DMS 273 (cell line): ENCODE data around the gene CYP26B1.

Source experiments
- DNase-seq: peaks from one replicate; lab custom pipeline; 2025; ENCODE audit not compliant: unreplicated experiment; lab: John Stamatoyannopoulos, UW

Gene CYP26B1

DNA sequence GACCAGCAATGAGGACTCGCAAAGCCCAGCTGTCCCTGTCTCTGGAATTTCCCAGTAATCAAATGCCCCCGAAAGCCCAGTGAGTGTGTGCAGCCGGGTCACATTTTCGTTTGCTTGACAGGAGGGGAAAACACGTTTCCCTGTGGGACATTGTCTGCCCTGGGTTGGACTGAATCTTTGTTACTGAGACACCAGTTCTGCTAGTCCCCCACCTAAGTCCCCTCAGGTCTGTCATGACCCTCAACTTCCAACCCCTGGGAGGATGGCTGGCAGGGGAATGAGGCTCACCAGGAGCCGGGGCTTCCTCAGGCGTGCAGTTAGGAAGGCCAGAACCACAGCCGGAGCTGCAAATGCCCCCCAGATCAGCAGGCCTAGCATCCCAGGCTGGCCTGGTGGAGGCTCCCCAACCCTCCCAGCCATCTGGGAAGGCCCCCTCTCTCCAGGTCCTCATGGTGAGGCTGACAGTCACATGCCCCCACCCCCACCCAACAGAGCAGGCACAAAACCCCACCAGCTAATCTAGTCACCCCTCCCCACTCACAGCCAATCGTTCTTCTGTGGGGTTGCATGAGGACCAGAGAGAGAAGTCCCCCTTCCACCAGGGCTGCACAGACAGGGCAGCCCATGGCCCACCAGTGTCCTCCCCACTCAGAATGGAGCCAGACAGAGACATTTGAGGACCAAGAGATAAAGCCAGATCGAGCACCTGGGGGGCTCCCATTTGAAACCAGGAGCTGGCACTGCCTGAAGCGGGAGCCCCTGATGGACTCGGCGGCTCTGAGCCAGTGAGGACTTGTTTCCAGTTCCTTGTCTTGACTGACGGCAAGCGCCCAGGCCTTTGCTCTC, 33.6 kb downstream of the CYP26B1 start:
- no peak for DNase-seq

DNA sequence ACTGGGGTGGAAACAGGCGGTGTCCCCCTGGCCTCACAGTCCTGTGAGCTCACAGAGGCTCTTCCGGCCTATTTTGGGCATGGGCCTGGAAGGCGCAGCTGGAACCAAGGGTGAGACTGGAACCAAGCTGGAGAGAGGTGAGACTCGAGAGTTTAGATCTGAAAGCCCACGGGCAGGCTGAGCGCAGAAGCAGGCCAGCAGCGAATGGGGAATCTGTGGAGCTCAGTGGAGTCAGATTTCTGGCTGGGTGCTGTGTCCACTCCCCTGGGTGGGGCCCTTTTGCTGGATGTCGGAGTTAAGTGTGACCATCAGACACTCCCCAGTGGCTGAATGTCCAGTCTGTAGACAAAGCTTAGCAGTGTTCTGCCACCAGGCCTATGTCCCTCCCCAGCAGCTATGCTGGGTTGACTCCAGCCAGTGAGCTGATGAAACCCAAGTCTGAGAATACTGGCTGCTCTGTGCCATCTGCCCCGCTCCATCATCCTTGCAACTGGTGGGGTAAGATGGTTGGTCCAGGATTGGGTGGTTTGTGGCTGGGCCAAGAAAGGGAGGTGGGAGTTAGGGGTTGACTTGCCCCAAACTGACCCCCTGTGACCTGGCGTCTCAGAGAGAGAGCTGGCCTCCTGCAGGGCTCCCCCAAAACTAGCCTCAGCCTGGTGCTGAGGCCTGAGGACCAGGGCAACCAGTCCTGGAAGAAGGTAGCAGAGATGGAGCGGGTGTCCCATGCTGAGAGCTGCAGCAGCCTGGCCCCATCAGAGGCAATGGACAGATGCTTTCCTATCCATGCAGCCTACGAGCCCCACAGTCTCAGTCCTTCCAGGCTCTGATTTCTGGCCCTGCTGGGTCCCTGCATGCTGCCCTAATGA, 34.4 kb downstream of the CYP26B1 start:
- no peak for DNase-seq

DNA sequence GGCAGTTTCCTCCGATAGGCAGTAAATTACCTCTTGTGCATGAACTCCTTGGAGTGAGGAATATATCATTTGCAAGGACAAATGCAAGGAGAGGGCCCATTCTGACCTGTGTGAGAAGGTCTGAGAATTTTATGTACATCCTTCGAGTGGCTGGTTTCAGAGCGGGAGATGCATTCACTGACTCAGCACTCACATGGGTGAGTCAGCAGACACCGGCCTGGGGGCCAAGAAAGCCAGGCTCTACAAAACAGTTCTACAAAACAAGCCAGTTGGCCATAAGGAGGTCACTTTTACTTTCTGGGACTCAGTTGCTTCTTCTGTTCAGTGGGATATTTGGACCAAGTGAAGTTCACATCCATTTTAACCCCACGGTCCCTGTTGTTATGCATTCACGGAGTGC, 35.3 kb downstream of the CYP26B1 start:
- DNase-seq: no peak

DNA sequence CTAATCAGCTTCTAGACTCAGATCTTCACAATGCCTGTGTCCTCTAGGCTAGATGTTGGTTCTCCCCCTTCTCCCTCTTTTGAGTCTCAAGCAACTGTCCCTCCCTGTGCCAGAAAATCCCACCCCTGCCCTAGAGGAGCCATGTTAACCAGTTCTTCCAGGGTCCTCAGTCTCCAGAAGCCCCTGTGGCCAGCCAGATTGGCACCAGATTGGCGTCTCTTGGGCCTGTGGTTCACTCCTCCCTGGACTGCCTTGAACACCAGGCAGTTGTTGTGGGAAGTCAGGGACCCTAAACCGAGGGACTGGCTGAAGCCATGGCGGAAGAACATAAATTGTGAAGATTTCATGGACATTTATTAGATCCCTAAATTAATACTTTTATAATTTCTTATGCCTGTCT, 36.6 kb downstream of the CYP26B1 start:
- DNase-seq: no peak

DNA sequence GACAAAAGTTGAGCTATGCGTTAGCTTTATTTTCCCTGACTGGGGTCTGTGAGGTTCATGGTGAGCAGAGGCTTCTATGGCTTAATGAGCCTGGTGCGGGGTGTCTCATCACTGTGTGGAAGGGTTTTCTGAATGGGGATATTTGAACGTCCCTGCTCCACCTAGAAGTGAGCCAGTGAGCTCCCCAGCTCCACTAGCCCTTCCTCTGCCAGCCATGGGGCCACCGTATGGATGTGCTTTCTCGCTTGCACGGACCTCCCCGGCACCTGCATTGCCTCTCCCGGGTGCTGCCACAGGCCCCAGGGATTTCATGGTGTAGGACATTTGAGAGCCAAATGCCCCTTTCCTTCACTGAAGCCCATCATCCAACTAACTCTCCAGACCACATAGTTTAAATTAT, 37.8 kb downstream of the CYP26B1 start:
- DNase-seq: no peak

DNA sequence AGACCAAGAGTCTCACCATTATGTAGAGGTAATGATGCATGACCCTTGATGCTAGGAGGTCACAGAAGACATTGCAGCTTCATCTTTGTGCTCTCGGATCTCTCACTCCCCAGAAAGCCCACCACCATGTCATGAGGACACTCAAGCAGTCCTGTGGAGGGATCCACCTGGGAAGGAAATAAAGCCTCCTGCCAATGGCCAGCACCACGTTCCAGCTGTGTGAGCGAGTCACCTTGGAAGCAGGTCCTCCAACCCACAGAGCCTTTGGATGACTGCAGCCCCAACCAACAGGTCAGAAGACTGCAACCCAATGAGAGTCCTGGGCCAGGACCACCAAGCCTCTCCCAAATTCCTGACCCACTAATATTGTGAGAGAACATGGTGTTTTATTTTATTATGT, 38.4 kb downstream of the CYP26B1 start:
- no peak for DNase-seq

DNA sequence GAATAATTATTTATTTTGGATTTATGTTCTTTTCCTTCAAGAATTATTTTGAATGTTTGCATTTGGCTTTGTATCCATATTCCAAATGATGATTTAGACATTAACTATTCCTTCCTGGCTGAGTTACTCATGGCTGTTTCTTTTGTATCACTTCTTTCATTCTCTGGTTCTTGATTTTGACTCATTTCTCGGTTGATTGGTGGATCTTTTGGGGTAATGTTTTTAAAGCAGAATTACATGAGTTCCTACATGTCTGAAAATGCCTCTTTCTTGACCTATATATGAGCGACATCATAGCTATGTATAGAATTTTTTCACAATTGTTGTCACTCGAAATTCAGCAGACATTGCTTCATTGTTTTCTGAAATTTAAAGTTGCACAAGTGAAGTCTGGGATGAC, 39.5 kb downstream of the CYP26B1 start:
- no peak for DNase-seq

DNA sequence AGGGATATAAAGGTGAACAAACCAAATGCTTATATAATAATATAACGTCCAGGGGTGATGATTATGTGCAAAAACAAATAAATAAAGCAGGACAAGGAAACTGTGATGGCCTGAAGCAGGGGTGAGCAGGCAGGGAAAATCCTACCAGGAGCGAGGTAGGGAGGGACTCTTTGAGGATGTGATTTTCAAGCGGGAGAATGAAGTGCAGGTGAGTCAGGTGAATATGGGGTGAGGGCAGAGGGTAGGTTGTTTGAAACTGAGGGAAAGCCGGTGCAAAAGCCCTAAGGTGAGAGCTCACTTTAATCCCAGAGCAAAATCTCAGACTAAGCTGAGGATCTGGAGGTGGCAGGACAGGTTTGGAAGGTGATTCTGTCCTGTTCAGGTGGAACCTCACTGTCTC, 40.7 kb downstream of the CYP26B1 start:
- no peak for DNase-seq

DNA sequence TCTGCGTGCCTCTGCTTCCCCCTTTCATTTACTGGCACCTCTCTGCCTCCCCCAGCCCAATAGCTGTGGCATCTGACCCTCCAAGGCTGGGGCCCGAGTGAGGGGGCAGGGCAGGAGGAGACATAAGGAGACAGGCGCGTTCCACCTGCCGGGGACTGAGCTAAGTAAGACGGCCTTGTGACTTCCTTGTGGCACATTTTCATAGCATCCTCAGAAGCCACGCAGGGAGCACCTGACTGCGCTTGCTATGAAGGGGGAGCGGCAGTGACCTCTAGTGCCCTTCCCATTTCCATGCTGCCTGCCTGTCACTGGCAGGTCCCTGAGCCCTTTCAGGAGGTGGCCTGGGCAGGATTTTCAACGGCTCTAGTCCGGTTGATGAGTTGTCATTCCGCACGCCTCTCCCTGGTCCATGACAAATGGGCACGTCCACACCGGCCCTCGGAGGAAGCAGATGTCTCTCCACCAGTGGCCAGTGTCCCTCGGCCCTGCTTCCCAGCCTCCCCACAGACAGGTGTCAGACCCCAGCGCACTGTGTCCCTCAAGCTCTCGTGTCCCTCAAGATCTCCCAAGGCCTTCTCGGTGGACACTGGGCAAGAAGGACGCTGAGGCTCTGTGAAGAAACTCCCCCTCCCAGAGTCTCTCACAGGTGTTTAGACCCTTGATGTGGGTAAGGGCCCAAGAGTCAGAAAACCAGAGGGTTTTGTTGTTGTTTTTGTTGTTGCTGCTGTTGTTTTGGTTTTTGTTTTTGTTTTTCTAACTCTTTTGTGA, 42.7 kb downstream of the CYP26B1 start:
- no peak for DNase-seq

DNA sequence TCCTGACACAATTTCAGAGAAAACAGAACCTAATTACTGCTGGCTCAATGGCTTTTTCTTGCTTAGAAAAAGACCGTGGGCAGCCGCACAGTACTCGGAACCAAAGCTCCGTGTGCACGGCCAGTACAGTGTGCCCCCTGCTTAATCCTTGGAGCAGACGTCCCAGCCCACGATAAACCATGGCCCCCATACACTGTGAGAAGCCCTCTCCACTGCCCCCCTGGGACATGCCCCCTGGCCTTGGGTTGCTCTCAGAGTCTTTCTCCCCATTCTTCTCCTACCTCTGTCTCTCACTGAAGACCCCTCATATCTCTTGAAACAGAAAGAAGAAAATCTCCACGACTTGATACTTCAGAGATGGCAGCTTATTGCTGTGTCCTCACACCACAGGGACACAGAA, 44.0 kb downstream of the CYP26B1 start:
- no peak for DNase-seq

DNA sequence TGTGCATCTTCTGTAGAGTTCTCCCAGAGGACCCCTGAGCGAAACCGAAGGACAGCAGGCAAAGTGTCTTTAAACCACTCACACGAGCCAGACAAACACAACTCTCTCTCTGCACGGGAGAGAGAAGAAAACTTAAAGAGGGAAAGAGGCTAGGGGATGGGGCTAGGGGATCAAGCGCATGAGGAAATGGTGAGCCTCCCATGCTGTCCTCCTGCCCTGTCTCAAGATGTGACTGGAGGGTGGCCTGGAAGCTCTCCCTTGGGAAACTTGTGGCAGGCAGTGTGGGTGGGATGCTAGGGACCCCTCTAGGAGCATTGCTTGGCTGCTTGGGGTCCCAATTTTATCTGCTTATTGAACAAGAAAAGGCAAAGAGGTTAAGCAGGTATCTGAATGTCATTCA, 44.5 kb downstream of the CYP26B1 start:
- DNase-seq: no peak

DNA sequence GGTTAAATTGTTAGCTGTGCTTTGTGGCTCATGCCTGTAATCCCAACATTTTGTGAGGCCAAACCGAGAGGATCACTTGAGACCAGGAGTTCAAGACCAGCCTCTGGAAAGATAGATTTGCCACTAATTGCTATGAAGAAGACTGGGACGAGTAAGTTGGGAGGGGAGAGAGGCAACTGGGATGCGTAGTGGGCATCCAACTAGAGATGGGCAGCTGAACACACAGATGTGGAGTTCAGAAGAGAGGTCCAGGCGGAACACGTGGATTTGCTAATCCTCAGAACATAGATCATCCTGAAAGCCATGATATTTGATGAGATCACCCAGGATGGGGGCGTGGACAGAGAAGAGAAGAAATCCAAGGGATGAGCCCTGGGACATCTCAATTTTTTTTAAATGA, 48.7 kb downstream of the CYP26B1 start:
- no peak for DNase-seq

DNA sequence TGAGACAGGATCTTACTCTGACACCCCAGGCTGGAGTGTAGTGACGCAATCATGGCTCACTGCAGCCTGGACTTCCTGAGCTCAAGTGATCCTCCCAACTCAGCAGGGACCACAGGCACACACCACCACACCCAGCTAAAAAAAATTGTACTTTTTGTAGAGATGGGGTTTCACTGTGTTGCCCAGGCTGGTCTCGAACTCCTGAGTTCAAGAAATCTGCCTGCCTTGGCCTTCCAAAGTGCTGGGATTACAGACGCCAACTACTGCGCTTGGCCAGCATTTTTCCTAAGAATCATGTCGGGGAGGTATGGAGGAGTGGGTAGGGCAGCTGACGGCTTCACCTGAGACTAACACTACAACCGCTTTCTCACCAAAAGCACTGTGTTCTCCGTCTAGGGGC, 50.4 kb downstream of the CYP26B1 start:
- DNase-seq: no peak

DNA sequence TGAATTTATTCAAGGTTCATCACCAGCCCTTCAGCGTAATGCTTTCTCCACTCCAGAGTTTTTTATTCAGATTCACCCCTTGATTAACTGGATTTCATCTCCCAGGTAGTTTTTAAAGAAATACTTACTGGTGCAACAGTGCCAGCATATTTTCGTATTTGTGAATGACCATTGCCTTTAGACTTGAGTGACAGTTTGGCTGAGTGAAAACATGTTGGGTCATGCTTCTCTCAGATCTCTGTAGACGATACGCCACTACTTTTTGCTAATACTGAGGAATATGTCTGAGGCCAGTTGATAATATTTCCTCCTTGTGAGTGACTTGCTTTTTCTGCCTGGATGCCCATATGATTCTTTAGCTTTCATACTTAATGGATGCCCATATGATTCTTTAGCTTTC, 51.5 kb downstream of the CYP26B1 start:
- DNase-seq: no peak

DNA sequence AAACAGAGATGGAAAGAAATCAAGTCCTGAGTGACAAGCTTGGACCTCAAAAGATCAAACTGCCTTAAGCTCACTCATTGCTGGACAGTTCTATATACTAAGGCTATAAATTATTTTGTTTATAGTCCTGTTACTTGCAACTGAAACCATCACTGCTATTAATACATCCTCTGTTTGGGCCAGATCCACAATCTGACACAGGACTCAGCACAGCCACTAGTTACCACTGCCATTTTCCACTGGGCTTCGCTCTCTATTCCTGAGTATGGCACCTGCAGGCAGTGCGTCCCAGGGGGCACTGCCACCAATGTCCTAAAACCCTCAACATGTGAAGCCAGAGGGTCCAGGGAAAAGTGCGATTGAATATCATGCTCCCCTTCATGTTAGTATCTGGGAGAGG, 52.3 kb downstream of the CYP26B1 start:
- DNase-seq: no peak

DNA sequence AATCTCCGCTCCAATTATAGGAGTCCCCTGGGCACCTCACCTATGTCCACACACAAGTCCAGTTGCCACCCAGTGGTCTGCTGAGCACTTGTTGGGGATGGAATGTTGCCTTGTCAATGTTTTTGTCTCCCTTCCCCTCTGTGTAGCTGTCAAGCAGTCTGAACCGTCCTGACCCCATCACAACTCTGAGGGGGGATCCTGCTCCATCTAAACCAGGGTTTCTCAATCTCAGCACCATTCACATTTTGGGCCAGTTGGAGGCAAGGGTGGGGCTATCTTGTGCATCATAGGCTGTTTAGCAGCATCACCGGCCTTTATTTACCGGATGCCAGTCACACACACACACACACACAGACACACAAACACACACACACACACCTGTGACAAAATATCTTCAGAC, 53.0 kb downstream of the CYP26B1 start:
- DNase-seq: no peak

DNA sequence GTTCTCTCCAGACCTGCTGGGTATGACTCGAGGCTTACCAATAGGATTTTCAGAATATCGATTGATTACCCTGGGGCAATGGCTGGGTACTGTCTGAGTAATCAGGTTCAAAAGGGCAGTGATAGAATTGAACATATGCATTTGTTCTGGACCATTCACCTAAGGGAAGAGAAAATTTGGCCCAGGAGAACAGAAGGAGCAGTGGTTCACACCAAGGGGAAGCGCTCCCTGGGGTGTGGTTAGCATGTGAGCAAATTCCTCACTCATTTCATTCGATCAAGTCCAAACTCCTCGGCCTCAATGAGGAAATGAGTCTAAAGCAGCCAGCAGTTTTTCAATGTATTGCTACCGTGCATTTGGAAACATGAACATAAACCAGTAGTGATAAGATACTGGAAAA, 55.6 kb downstream of the CYP26B1 start:
- DNase-seq: no peak

DNA sequence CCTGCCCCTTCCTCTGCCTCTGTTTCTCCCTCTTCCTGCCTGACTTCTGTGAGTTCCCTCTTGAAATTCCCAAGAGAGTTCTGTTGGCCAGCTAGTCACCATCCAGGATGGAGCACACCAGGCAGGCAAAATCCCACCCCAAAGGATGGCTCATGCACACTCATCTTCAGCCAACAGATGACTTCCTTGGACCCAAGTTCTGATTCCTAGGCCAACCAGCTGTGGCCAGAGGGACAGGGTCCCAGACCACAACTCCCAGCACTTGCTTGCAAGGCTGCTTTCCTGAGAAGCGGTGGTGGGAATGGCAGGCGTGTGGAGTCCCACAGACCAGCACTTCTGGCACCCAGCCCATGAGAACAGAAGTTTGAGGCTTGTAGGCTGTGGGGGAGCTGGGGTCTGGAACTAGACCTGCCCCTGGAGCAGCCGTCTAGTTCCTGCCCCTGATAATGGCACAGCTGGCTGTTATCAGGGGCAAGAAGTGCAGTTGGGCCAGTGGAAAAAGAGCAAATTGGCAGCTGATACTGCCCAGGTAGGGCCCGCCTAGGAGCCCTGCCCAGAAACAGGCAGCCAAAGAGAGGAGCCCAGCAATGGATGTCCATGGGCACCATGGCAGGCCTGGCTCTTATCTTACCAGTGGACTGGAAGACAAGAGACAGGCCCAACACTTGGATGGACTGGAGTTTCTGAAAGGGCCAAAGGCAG, 56.7 kb downstream of the CYP26B1 start:
- peak; percentile 35 for DNase-seq

DNA sequence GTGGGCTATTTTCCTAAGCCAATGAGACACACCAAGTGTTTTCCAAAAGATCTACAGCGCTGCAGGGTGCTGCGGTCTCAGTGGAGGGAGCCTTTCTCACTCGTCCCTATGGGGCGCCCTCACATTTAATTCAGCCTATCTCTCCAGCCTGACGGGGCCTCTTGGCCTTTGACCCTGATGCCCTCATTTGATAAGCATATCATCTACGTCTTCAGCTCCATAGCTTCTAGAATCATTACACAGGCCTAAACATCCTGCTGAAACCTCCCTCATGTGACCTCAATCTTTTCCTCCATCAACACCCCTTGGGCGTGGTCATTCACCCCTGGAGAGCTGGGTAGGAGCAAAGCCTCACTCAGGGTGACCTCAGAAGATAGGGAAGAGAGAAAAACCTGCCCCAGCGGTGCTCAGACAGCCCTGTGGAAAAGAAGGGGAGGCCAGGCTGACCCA, 57.4 kb downstream of the CYP26B1 start:
- no peak for DNase-seq

DNA sequence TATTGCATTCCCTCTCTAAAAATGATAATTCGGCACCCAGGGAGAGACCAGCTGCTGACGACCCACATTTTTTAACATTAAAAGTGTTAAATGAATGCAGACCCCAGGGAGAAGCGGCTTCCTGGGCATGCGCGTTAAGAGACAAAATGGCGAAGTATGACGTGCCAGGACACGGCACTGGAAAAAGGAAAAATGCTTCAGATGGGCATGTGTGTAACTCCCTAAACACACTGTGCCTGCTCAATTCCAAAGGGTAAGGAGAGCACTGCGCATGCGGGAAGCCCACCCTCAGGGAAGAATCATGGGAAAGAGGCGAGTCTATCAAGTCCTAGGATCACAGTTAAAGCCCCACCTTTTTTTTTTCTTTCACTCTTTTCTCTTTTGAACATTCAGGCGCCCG, 58.1 kb downstream of the CYP26B1 start:
- no peak for DNase-seq

DNA sequence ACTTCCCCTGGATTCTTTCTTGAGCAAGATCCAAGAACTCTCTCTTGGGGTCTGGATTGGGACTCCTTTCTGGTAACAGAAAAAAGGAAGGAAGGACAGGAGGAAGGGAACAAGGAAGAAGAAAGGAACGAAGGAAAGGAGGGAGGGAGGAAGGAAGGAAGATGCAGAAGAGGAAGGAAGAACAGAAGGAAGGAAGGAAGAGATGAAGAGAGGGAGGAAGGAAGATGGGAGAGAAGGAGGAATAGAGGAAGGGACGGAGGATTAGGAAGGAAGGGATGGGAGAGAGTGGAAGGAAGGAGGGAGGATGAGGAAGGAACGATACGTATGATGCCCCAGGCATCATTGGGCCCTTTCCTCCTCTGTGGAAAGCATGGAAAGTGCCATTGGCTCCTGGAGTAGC, 58.6 kb downstream of the CYP26B1 start:
- no peak for DNase-seq
